GM21619 (cell line): ENCODE data around the gene NSF.

Experiments used
- ATAC-seq: cut with Tn5 transposase; IDR thresholded peaks from one replicate; pipeline ENCODE4 v1.9.1; 2021; ENCODE audit not compliant: unreplicated experiment

Gene NSF

GRCh38 chr17:46796524-46796923, 206.1 kb downstream of the NSF start:
- no peak for ATAC-seq

- no peak for ATAC-seq
Measured at GRCh38 chr17:46796956-46797530, 206.6 kb downstream of the NSF start.

GRCh38 chr17:46800573-46800972, 210.1 kb downstream of the NSF start:
- ATAC-seq, result no peak

- ATAC-seq, result no peak
Measured at GRCh38 chr17:46802800-46803199, 212.3 kb downstream of the NSF start.

- no peak for ATAC-seq
Measured at GRCh38 chr17:46803544-46803943, 213.1 kb downstream of the NSF start.

GRCh38 chr17:46805771-46806170, 215.3 kb downstream of the NSF start:
- no peak for ATAC-seq
